ENCODE data around the gene PIGB.
A peak's percentile ranks its signal among the peaks of the same experiment; 100 is the strongest.
"Not testable (repeated sequence)": the region's sequence is repeated elsewhere in the genome, so short reads cannot be mapped to it uniquely, and the experiment has no call there.

PIGB gene

GRCh38 chr15:55318588-55319494 is at the start of gene PIGB, which contains the start of gene PIGBOS1:
TSS of gene PIGB (plus strand) at chr15:55319222. CDS start at chr15:55319251, 29 bp downstream.
TSS of gene PIGBOS1 (minus strand) at chr15:55319123. CDS start at chr15:55317792, 1,331 bp downstream.
- DNase-seq (ENCODE audit: low read depth), result peak; percentile 59

- no peak for DNase-seq (ENCODE audit: low read depth)
Measured at GRCh38 chr15:55270291-55270690, 48.7 kb upstream of the PIGB start.

GRCh38 chr15:55276324-55276723 is 42.7 kb upstream of the PIGB start:
- no peak for DNase-seq (ENCODE audit: low read depth)

- DNase-seq (ENCODE audit: low read depth), result no peak
Measured at GRCh38 chr15:55277116-55277564, 41.9 kb upstream of the PIGB start.

- DNase-seq (ENCODE audit: low read depth), result no peak
Measured at GRCh38 chr15:55277715-55278114, 41.3 kb upstream of the PIGB start.

GRCh38 chr15:55279100-55279745 is 39.8 kb upstream of the PIGB start:
- DNase-seq (ENCODE audit: low read depth), result no peak

- no peak for DNase-seq (ENCODE audit: low read depth)
Measured at GRCh38 chr15:55279746-55280351, 39.2 kb upstream of the PIGB start.

GRCh38 chr15:55280589-55280988 is 38.4 kb upstream of the PIGB start:
- not testable (repeated sequence) for DNase-seq (ENCODE audit: low read depth)

- DNase-seq (ENCODE audit: low read depth), result no peak
Measured at GRCh38 chr15:55281517-55282228, 37.3 kb upstream of the PIGB start.

GRCh38 chr15:55282284-55282833 is 36.7 kb upstream of the PIGB start:
- DNase-seq (ENCODE audit: low read depth), result no peak

- DNase-seq (ENCODE audit: low read depth), result no peak
Measured at GRCh38 chr15:55283379-55284147, 35.5 kb upstream of the PIGB start.

GRCh38 chr15:55284426-55284825 is 34.6 kb upstream of the PIGB start:
- DNase-seq (ENCODE audit: low read depth), result no peak

GRCh38 chr15:55286442-55287189 is 32.4 kb upstream of the PIGB start:
- DNase-seq (ENCODE audit: low read depth), result not testable (repeated sequence)

- no peak for DNase-seq (ENCODE audit: low read depth)
Measured at GRCh38 chr15:55288006-55288717, 30.9 kb upstream of the PIGB start.

GRCh38 chr15:55289011-55289745 is 29.8 kb upstream of the PIGB start:
- DNase-seq (ENCODE audit: low read depth), result no peak

- peak; percentile 58 for DNase-seq (ENCODE audit: low read depth)
Measured at GRCh38 chr15:55289746-55290527, 29.1 kb upstream of the PIGB start, which contains the start of gene RAB27A. TSS of gene RAB27A (minus strand) at chr15:55289813. CDS start at chr15:55234934, 54,879 bp downstream.

GRCh38 chr15:55290528-55291057 is 28.4 kb upstream of the PIGB start:
- DNase-seq (ENCODE audit: low read depth), result peak; percentile 73

- DNase-seq (ENCODE audit: low read depth), result no peak
Measured at GRCh38 chr15:55297315-55297714, 21.7 kb upstream of the PIGB start.
